ENCODE data around the gene MSN. TPM values are rescaled to one million over a fixed set of nuclear protein-coding genes. Genes with fewer than 3 reads are reported as not detected.

Gene MSN
- total and polyA plus RNA-seq, 2 of the 13 experiments (the other 11 are each of a cell fraction or from before 2014, with no cell fraction given): 0.15 TPM; not detected in 1

- TF ChIP-seq RERE (CRISPR knock-in tag; IDR thresholded peaks at IDR 0.05; ENCODE audit: low read depth) (no peak), TP53 (CRISPR knock-in tag; conservative IDR thresholded peaks at IDR 0.05) (no peak)
These were observed 18.8 kb downstream of the MSN start (continued) for GRCh38 chrX:65686236-65686635.

GRCh38 chrX:65687367-65687766, 19.9 kb downstream of the MSN start:
- ATAC-seq (no peak), DNase-seq (ENCODE audit: low spot score) (no peak), FAIRE-seq (no peak)
- intact Hi-C loops (cut with micrococcal nuclease; ENCODE audit: unreplicated experiment) (no loop called here), in situ Hi-C loops (cut with HindIII; ENCODE audit: extremely low pct_ligation_motif_present, low pct_unique_long_range_greater_than_20kb) (no loop called here)
- H3K36me3 ChIP-seq (replicated peaks in 1 of 2; ENCODE audit: control insufficient read depth in 1 of 2, insufficient read depth in 2 of 2, low read length in 2 of 2): no peaks in the 10 kb centered on the region
- no peak overlapping the region for H3K4me3 ChIP-seq (replicated peaks in 1 of 3; ENCODE audit: insufficient read depth in 1 of 3, low read depth in 2 of 3, low read length in 3 of 3)
- BruUV-seq (replicated peaks): no TSS peak
- no peaks in the 10 kb centered on the region for H3K79me2 ChIP-seq (ENCODE audit: insufficient read depth, low read length)
- no peak overlapping the region for H2AFZ ChIP-seq (ENCODE audit: low read length)
- ChIA-PET POLR2A (no interaction called here), CTCF (ENCODE audit: low intra/inter-chr PET ratio, low total read pairs) (no interaction called here)
- H3K27me3 ChIP-seq (ENCODE audit: control insufficient read depth in 1 of 2, insufficient read depth in 2 of 2, low read length in 2 of 2): no peaks in the 10 kb centered on the region
- H3K9ac ChIP-seq (ENCODE audit: insufficient read depth, low read depth, low read length): no peak overlapping the region
- no peaks in the 10 kb centered on the region for H3K9me3 ChIP-seq (ENCODE audit: low read length)
- no peaks in the 10 kb centered on the region for H4K20me1 ChIP-seq (ENCODE audit: insufficient read depth, low read length)
- no peaks in the 10 kb centered on the region for H3K4me1 ChIP-seq (ENCODE audit: insufficient read depth, low read length)
- no peak overlapping the region for H3K4me2 ChIP-seq (ENCODE audit: low read depth, low read length)
- H3K27ac ChIP-seq (ENCODE audit: extremely low read length, insufficient read depth, low read length): no peak overlapping the region
- WGBS (ENCODE audit: low lambda C conversion rate): 12% methylated on average over 3 of the region's 3 CpGs
- TF ChIP-seq RXRB (CRISPR knock-in tag; IDR thresholded peaks at IDR 0.05; ENCODE audit: borderline replicate concordance) (no peak), POLR2AphosphoS5 (IDR thresholded peaks at IDR 0.05; ENCODE audit: low read depth, low read length) (no peak), ARNT2 (CRISPR knock-in tag; IDR thresholded peaks at IDR 0.05; ENCODE audit: low read depth) (no peak), ZXDC (CRISPR knock-in tag; IDR thresholded peaks at IDR 0.05) (no peak), ZNF484 (CRISPR knock-in tag; IDR thresholded peaks at IDR 0.05; ENCODE audit: borderline replicate concordance, low read depth) (no peak), SMARCC2 (IDR thresholded peaks at IDR 0.05) (no peak), DRAP1 (CRISPR knock-in tag; IDR thresholded peaks at IDR 0.05) (no peak), SKI (IDR thresholded peaks at IDR 0.05; ENCODE audit: partially characterized antibody) (no peak), NCOA2 (CRISPR knock-in tag; IDR thresholded peaks at IDR 0.05) (no peak), ZNF75D (CRISPR knock-in tag; IDR thresholded peaks at IDR 0.05; ENCODE audit: borderline replicate concordance) (no peak), ZNF3 (CRISPR knock-in tag; IDR thresholded peaks at IDR 0.05) (no peak)

Measured in HepG2 (cell line).